GM21717 (cell line): ENCODE data around the gene EMC1.
"Not testable (repeated sequence)": the region's sequence is repeated elsewhere in the genome, so short reads cannot be mapped to it uniquely, and the experiment has no call there.

ENCODE experiments used
- ATAC-seq: cut with Tn5 transposase; IDR thresholded peaks from one replicate; pipeline ENCODE4 v1.9.1; 2021; ENCODE audit warnings: mild to moderate bottlenecking, moderate library complexity; ENCODE audit not compliant: unreplicated experiment

Gene EMC1

GRCh38 chr1:19196331-19196730 lies 55.0 kb downstream of the EMC1 start:
- ATAC-seq, result no peak

GRCh38 chr1:19193004-19193403 lies 58.3 kb downstream of the EMC1 start:
- ATAC-seq, result no peak

- no peak for ATAC-seq
Observed at GRCh38 chr1:19191811-19192210, 59.5 kb downstream of the EMC1 start.

GRCh38 chr1:19190468-19190867 lies 60.9 kb downstream of the EMC1 start:
- ATAC-seq, result no peak

- no peak for ATAC-seq
Observed at GRCh38 chr1:19189270-19189669, 62.1 kb downstream of the EMC1 start.

- ATAC-seq, result no peak
Observed at GRCh38 chr1:19187852-19188251, 63.5 kb downstream of the EMC1 start.

- ATAC-seq, result no peak
Observed at GRCh38 chr1:19186001-19186400, 65.3 kb downstream of the EMC1 start.

GRCh38 chr1:19182223-19182622 lies 69.1 kb downstream of the EMC1 start:
- no peak for ATAC-seq

GRCh38 chr1:19180265-19180657 lies 71.1 kb downstream of the EMC1 start:
- ATAC-seq, result not testable (repeated sequence)

- no peak for ATAC-seq
Observed at GRCh38 chr1:19179597-19180264, 71.6 kb downstream of the EMC1 start.

GRCh38 chr1:19178734-19179398 lies 72.5 kb downstream of the EMC1 start:
- ATAC-seq, result no peak

GRCh38 chr1:19177811-19178210 lies 73.5 kb downstream of the EMC1 start:
- ATAC-seq, result no peak

GRCh38 chr1:19169642-19170041 lies 81.7 kb downstream of the EMC1 start:
- ATAC-seq, result peak; percentile 67

GRCh38 chr1:19167140-19167539 lies 84.2 kb downstream of the EMC1 start:
- ATAC-seq, result no peak

GRCh38 chr1:19166066-19166465 lies 85.3 kb downstream of the EMC1 start:
- no peak for ATAC-seq
